GM21515 (cell line): ENCODE results near the gene NELFCD.

Source experiments
- ATAC-seq: cut with Tn5 transposase; IDR thresholded peaks from one replicate; pipeline ENCODE4 v1.9.1; 2021; ENCODE audit not compliant: unreplicated experiment

Gene NELFCD

DNA sequence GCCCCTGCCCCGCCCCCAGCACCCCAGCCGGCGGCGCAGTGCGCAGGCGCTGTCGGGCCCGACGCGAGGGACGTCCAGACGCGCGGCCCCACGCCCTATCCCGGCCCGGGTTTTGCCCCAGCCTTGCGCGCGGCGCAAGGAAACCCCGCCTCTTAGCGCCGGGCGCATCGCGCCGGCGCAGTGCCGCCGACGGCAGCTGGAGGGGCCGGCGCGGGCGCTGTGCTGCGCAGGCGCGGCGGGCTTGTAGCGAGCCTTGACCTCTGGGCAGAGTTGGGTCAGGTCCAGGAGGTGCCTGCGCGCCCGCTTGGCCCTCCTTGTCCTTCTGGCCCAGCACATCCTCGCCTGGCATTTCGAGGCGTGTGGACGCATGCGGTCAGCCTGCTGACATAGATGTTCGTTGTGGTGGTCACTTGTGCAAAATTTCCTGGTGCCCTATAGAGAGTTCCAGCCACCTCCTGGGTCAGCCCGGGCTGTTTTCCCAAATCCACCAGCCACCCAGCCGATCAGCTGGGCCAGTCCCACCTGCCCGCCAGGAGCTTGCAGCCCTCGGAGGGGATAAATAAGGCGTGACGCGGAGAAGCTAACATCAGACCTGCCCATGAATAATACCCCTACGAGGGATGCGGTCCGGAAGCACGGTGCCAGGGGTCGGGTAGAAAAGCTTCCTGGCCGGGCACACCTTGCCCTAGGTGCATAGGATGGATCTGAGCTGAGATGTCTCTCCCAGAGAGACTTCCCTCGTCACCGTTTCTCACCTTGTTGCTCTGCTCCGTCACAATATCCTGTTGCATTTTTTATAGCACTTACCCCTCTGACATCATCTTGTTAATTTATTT lies 62.0 kb downstream of the NELFCD start:
- ATAC-seq: peak; percentile 93

DNA sequence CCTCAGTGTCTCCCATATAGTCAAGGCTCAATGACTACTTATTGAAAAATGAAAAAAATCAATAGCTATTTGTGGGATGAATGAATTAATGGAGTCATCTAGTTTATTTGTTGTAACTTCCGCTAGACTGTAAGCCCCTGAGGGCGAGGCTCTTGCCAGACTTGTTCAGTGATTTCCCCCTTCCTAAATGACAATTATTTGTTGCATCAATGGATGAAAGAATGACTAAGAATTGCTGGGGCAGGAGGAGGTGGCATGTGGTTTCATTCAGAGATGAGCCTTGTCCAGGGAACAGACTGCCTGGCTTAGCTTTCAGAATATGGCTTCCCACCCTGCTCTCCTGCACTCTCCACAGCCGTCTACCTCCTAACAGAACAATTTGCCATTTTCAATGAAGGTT lies 62.6 kb downstream of the NELFCD start:
- ATAC-seq: no peak

DNA sequence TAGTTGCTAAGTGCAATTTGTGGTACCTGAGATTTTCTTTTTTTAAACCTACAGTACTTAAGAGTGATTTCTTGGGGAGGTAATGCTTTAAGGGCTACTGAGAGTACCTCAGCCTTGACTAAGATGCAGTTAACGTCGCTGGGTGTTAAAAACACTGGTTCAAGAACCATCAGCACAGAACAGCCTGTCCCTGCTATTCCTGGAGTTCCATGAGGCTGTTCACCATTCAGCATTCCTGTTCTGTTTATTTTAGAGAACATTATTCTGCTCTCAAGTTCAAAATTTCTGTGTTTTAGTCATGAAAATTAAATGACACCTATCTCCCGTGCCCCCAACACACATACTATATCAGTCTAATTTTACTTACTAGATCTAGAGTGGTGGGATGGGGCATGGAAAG lies 63.2 kb downstream of the NELFCD start:
- no peak for ATAC-seq
